ENCODE results near the gene PTGIR. TPM values are rescaled to one million over a fixed set of nuclear protein-coding genes. Genes with fewer than 3 reads are reported as not detected.

Gene PTGIR
- total and polyA plus RNA-seq, 11 donors, result 2.1 to 16.7 (median 4.9) TPM

GRCh38 chr19:46601318-46602224 is 23.3 kb downstream of the PTGIR start, which contains the start of gene CALM3:
TSS of gene CALM3 (plus strand) at chr19:46601330. CDS start at chr19:46601435, 105 bp downstream.
- DNase-seq (peak in 1 of 5 donors; percentile 40), ATAC-seq (peak in 2 of 4 donors; percentile 4 to 5)
- Histone ChIP-seq H3K27me3 (no peaks in the 10 kb centered on the region), H3K27ac (peak within 1 kb of the TSS; percentile 92 to 100 (median 99)), H3K36me3 (peaks cover 0 to 17% (median 11%) of the 10 kb centered on the region in 9 donors), H3K4me3 (peak within 1 kb of the TSS; percentile 86 to 100 (median 100)), H3K9me3 (peaks cover 0 to 17% (median 8%) of the 10 kb centered on the region in 12 donors), H3K4me1 (peaks cover 0 to 52% (median 41%) of the 10 kb centered on the region in 12 donors)
- intact Hi-C loops (cut with DNase I), result loop anchor here in 1 of 10 donors (10.0 kb wide), 1 partner anchor 243 kb away; no protein-coding TSS in a partner anchor
- no peak for TF ChIP-seq CTCF (IDR thresholded peaks at IDR 0.05)
- TF ChIP-seq POLR2A (IDR thresholded peaks at IDR 0.05), result peak; percentile 53 to 90
- WGBS, 4 donors, result 0 to 1% (median 1%) methylated on average over 31 to 51 of the region's 51 CpGs

- intact Hi-C loops (cut with DNase I), result loop anchor here in 1 of 10 donors (10.0 kb wide), 1 partner anchor 244 kb away; no protein-coding TSS in a partner anchor
- WGBS, 4 donors, result 1 to 2% (median 1%) methylated on average over 53 to 93 of the region's 93 CpGs
- DNase-seq, result peak; percentile 96 to 99 (median 98)
- ATAC-seq, result peak; percentile 90 to 92 (median 90)
- Histone ChIP-seq H3K4me3 (peak overlapping the region; percentile 86 to 100 (median 100)), H3K9me3 (peaks cover 0 to 17% (median 8%) of the 10 kb centered on the region in 12 donors), H3K27me3 (no peaks in the 10 kb centered on the region), H3K27ac (peak overlapping the region; percentile 92 to 100 (median 99)), H3K36me3 (peaks cover 0 to 8% (median 1%) of the 10 kb centered on the region in 9 donors), H3K4me1 (peaks cover 0 to 46% (median 36%) of the 10 kb centered on the region in 12 donors)
- peak in 1 of 2 donors; percentile 55 for TF ChIP-seq POLR2A (IDR thresholded peaks at IDR 0.05)
- TF ChIP-seq CTCF (IDR thresholded peaks at IDR 0.05), result peak in 1 of 12 donors; percentile 3
Measured at GRCh38 chr19:46600384-46601317, 24.2 kb downstream of the PTGIR start.

- peaks cover 0 to 17% (median 8%) of the 10 kb centered on the region in 12 donors for H3K9me3 ChIP-seq
- peak overlapping the region; percentile 86 to 100 (median 100) for H3K4me3 ChIP-seq
- intact Hi-C loops (cut with DNase I), result loop anchor here in 1 of 10 donors (10.0 kb wide), 1 partner anchor 245 kb away; no protein-coding TSS in a partner anchor
- peaks cover 0 to 38% (median 28%) of the 10 kb centered on the region in 12 donors for H3K4me1 ChIP-seq
- no peak for TF ChIP-seq POLR2A (IDR thresholded peaks at IDR 0.05)
- TF ChIP-seq CTCF (IDR thresholded peaks at IDR 0.05), result no peak
- DNase-seq (peak in 1 of 5 donors; percentile 14), ATAC-seq (no peak)
- peak overlapping the region in 11 of 12 donors; percentile 92 to 100 (median 99) for H3K27ac ChIP-seq
- H3K36me3 ChIP-seq, result no peaks in the 10 kb centered on the region
- H3K27me3 ChIP-seq, result no peaks in the 10 kb centered on the region
- WGBS, 4 donors, result 64 to 69% (median 66%) methylated on average over 9 of the region's 9 CpGs
Measured at GRCh38 chr19:46599716-46600373, 25.0 kb downstream of the PTGIR start.

Measured in heart left ventricle (tissue), 16 donors.